DND-41 (cell line): ENCODE measurements around the gene DHCR7.

ENCODE experiments used
- ATAC-seq: fragments of 200-7000 bp; cut with Tn5 transposase; 3 replicates; pipeline ENCODE4 v1.9.1; 2021; ENCODE audit warnings: low read depth; ENCODE audit not compliant: insufficient read depth
- DNase-seq: peaks from one replicate; pipeline ENCODE4 v3.0.0-alpha.2; 2020
- H2AFZ ChIP-seq: 2 replicates; pipeline ENCODE4 v1.6.0; 2012; ENCODE audit warnings: low read depth, low read length
- H3K27ac ChIP-seq: 2 replicates; pipeline ENCODE4 v1.5.1; 2012; ENCODE audit warnings: low read length, inconsistent platforms
- H3K27me3 ChIP-seq: fragments of 200-600 bp; sonication (generic); 2 replicates; pipeline ENCODE4 v1.6.0; 2012; ENCODE audit warnings: low read length, mild to moderate bottlenecking, inconsistent platforms; ENCODE audit not compliant: insufficient read depth, poor library complexity
- H3K36me3 ChIP-seq: 2 replicates; pipeline ENCODE4 v1.5.1; 2012; ENCODE audit warnings: low read length, inconsistent platforms; ENCODE audit not compliant: insufficient read depth
- H3K4me1 ChIP-seq: 2 replicates; pipeline ENCODE4 v1.5.1; 2012; ENCODE audit warnings: mild to moderate bottlenecking, low read length; ENCODE audit not compliant: insufficient read depth
- H3K4me2 ChIP-seq: 2 replicates; pipeline ENCODE4 v1.6.0; 2012; ENCODE audit warnings: mild to moderate bottlenecking, moderate library complexity, low read length, inconsistent platforms; ENCODE audit not compliant: insufficient read depth
- H3K4me3 ChIP-seq, 2 experiments: fragments of 200-600 bp in 1 of 2; shearing (Covaris generic) in 1 of 2; 2 replicates each; pipeline ENCODE4 v1.5.1; 2012 to 2016; ENCODE audit warnings: inconsistent platforms in 2 of 2, low read length in 2 of 2, mild to moderate bottlenecking in 2 of 2, low read depth in 1 of 2, moderate library complexity in 1 of 2
- H3K79me2 ChIP-seq: 2 replicates; pipeline ENCODE4 v1.6.0; 2012; ENCODE audit warnings: low read length, inconsistent platforms; ENCODE audit not compliant: insufficient read depth
- H3K9ac ChIP-seq: 2 replicates; pipeline ENCODE4 v1.6.0; 2012; ENCODE audit warnings: low read depth, mild to moderate bottlenecking, inconsistent platforms, low read length, moderate library complexity
- H3K9me3 ChIP-seq: 2 replicates; pipeline ENCODE4 v1.5.1; 2012; ENCODE audit warnings: low read length, moderate library complexity, mild to moderate bottlenecking, inconsistent platforms; ENCODE audit not compliant: insufficient read depth, severe bottlenecking
- H4K20me1 ChIP-seq: 2 replicates; pipeline ENCODE4 v1.6.0; 2012; ENCODE audit warnings: low read length; ENCODE audit not compliant: insufficient read depth
- EZH2 ChIP-seq: IDR thresholded peaks from 3 replicates; pipeline ENCODE4 v1.6.1; 2012; ENCODE audit warnings: borderline replicate concordance, low read depth, mild to moderate bottlenecking, moderate library complexity, low read length, inconsistent platforms; ENCODE audit not compliant: severe bottlenecking
- TF ChIP-seq, protein P1 (sequence below): IDR thresholded peaks from 2 replicates; pipeline ENCODE4 v1.5.1; 2012; ENCODE audit warnings: borderline replicate concordance, low read length, moderate library complexity, mild to moderate bottlenecking; ENCODE audit not compliant: poor library complexity, severe bottlenecking; ENCODE audit errors: extremely low read depth

Gene DHCR7

DNA sequence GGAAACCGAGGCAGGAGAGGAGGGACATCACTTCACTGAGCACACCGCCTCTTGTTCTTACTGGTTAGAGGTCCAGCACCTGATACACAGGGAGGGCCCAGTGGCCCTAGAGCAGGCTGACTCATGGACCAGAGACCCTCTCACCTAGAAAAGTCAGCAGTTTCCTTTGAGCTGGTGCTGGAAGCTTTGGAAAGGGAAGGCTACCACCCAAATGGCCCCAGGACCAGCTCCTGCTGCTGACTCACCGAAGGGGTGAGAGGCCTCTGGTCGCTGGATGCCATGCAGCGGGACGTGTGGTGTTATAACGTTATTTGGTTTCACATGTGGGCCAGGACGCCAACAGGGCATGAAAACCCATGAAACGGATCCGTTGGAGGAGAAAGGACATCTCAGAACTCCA lies 8.6 kb upstream of the DHCR7 start:
- Histone ChIP-seq H3K9ac (no peak overlapping the region), H3K4me2 (no peak overlapping the region), H3K4me3 (no peak overlapping the region), H2AFZ (no peak overlapping the region), H3K79me2 (peaks cover 22% of the 10 kb centered on the region), H3K27ac (no peak overlapping the region), H3K27me3 (no peaks in the 10 kb centered on the region), H3K36me3 (peaks cover 73% of the 10 kb centered on the region), H4K20me1 (peaks cover 30% of the 10 kb centered on the region), H3K4me1 (peaks cover 28% of the 10 kb centered on the region), H3K9me3 (no peaks in the 10 kb centered on the region)
- ATAC-seq, result no peak
- no peak for DNase-seq
- TF ChIP-seq EZH2, result no peak
- TF ChIP-seq, protein P1, sequence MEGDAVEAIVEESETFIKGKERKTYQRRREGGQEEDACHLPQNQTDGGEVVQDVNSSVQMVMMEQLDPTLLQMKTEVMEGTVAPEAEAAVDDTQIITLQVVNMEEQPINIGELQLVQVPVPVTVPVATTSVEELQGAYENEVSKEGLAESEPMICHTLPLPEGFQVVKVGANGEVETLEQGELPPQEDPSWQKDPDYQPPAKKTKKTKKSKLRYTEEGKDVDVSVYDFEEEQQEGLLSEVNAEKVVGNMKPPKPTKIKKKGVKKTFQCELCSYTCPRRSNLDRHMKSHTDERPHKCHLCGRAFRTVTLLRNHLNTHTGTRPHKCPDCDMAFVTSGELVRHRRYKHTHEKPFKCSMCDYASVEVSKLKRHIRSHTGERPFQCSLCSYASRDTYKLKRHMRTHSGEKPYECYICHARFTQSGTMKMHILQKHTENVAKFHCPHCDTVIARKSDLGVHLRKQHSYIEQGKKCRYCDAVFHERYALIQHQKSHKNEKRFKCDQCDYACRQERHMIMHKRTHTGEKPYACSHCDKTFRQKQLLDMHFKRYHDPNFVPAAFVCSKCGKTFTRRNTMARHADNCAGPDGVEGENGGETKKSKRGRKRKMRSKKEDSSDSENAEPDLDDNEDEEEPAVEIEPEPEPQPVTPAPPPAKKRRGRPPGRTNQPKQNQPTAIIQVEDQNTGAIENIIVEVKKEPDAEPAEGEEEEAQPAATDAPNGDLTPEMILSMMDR, result no peak

DNA sequence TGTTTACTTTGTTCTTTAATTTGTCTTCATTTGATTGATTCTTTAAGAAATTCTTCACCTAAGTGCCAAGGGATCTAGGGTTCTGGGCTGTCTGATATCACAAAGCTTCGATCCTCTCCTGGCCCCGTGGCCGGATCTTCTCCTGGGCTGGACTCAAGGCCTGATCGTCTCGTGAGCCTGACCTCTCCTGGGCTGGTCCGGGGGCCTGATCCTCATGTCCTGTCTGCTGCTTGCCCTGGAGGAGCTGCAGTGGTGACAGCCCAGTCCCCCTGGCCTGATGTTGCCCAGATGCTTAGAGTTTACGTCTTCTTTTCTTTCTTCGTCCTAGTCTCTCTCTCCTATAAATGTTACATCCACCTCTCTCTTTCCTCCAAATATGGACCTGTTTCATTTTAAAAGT lies 8.1 kb upstream of the DHCR7 start:
- H3K27me3 ChIP-seq, result no peaks in the 10 kb centered on the region

DNA sequence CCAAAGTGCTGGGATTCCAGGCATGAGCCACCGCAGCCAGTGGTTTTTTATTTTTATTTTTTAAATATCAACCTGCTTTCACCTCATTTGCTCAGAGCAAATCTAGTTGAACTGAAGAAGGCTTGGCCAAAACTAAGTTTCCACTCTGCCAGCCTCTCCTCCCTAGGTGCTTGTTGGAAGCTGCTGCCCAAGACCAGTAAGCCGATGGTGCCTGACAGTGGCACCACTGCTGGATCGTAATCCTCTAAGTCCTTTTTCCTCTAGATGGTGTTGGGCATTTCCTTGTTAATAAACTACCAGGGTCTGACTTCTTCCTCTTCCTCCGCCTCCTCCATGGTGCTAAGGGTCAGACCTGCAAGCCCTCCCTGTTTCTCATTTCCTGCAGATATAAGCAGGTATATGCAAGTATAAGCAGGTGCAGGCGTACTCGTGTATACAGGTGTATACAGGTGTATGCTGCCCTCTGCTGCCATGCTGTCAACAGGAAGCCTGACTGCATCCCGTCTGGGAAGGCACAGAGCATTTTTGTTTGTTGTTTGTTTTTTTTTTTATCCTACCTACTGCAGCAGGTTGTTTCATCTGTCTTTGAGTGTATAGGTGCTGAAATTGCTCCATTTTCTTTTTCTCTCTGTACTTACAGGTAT lies 6.4 kb upstream of the DHCR7 start:
- H3K4me3 ChIP-seq, result no peak overlapping the region
- H3K27ac ChIP-seq, result no peak overlapping the region
- no peak overlapping the region for H2AFZ ChIP-seq
- no peaks in the 10 kb centered on the region for H3K9me3 ChIP-seq
- peaks cover 25% of the 10 kb centered on the region for H4K20me1 ChIP-seq
- peaks cover 45% of the 10 kb centered on the region for H3K79me2 ChIP-seq
- no peak overlapping the region for H3K9ac ChIP-seq
- peaks cover 58% of the 10 kb centered on the region for H3K36me3 ChIP-seq
- no peaks in the 10 kb centered on the region for H3K27me3 ChIP-seq
- ATAC-seq (no peak), DNase-seq (no peak)
- peaks cover 51% of the 10 kb centered on the region for H3K4me1 ChIP-seq
- peak overlapping the region; percentile 97 for H3K4me2 ChIP-seq
- TF ChIP-seq, protein P1, result no peak
- TF ChIP-seq EZH2, result no peak

More for the DNA sequence above, 8.1 kb upstream of the DHCR7 start:
- TF ChIP-seq EZH2, result no peak
- TF ChIP-seq, protein P1, result no peak
- H3K4me2 ChIP-seq, result no peak overlapping the region
- H3K79me2 ChIP-seq, result peaks cover 28% of the 10 kb centered on the region
- no peak overlapping the region for H3K4me3 ChIP-seq
- H3K36me3 ChIP-seq, result peaks cover 74% of the 10 kb centered on the region
- ATAC-seq (no peak), DNase-seq (no peak)
- H3K9me3 ChIP-seq, result no peaks in the 10 kb centered on the region
- H4K20me1 ChIP-seq, result peaks cover 30% of the 10 kb centered on the region
- no peak overlapping the region for H3K27ac ChIP-seq
- peaks cover 34% of the 10 kb centered on the region for H3K4me1 ChIP-seq
- no peak overlapping the region for H2AFZ ChIP-seq
- H3K9ac ChIP-seq, result no peak overlapping the region
